ENCODE measurements around the gene VAV3.

DNA sequence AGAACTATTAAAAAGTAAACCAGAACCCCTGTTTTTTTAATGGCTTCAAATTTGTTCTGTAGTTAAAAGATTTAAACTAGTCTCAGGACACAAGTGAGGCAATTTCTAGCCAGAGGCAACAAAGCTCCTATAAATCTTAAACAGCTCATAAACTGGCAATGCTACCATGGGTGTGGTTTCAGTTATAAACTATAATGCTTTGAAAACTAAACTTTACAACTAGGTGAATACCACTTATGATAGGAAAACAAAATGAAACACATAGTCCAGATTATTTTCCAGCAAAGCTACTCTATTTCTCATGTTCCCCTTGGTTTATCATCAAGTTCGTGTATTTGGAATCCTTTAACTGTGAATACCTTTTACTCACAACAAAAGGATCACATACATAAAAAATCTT lies 282.5 kb downstream of the VAV3 start:
- TF ChIP-seq, protein P1, sequence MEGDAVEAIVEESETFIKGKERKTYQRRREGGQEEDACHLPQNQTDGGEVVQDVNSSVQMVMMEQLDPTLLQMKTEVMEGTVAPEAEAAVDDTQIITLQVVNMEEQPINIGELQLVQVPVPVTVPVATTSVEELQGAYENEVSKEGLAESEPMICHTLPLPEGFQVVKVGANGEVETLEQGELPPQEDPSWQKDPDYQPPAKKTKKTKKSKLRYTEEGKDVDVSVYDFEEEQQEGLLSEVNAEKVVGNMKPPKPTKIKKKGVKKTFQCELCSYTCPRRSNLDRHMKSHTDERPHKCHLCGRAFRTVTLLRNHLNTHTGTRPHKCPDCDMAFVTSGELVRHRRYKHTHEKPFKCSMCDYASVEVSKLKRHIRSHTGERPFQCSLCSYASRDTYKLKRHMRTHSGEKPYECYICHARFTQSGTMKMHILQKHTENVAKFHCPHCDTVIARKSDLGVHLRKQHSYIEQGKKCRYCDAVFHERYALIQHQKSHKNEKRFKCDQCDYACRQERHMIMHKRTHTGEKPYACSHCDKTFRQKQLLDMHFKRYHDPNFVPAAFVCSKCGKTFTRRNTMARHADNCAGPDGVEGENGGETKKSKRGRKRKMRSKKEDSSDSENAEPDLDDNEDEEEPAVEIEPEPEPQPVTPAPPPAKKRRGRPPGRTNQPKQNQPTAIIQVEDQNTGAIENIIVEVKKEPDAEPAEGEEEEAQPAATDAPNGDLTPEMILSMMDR (CRISPR knock-in tag; IDR thresholded peaks at IDR 0.05) = no peak
- TF ChIP-seq JUN (CRISPR knock-in tag; IDR thresholded peaks at IDR 0.05) = no peak
- TF ChIP-seq, protein P2, sequence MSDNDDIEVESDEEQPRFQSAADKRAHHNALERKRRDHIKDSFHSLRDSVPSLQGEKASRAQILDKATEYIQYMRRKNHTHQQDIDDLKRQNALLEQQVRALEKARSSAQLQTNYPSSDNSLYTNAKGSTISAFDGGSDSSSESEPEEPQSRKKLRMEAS (IDR thresholded peaks at IDR 0.05) = no peak
